Ishikawa (cell line): Measurements from ENCODE around the gene PFKP.

ENCODE experiments used
- CREB1 ChIP-seq: IDR thresholded peaks from 2 replicates; pipeline ENCODE4 v1.6.1; 2012; ENCODE audit warnings: low read depth
- EP300 ChIP-seq: IDR thresholded peaks from 2 replicates; pipeline ENCODE4 v1.6.1; 2012; ENCODE audit warnings: borderline replicate concordance
- NFIC ChIP-seq: IDR thresholded peaks from 2 replicates; pipeline ENCODE4 v1.6.1; 2012
- TAF1 ChIP-seq: IDR thresholded peaks from 2 replicates; pipeline ENCODE4 v1.6.1; 2012; ENCODE audit warnings: low read depth, mild to moderate bottlenecking
- YY1 ChIP-seq: IDR thresholded peaks from 2 replicates; pipeline ENCODE4 v1.6.1; 2012; ENCODE audit warnings: low read depth
- TF ChIP-seq, protein P1 (sequence below): IDR thresholded peaks from 2 replicates; pipeline ENCODE4 v1.6.1; 2012; ENCODE audit warnings: low read depth, mild to moderate bottlenecking
- TF ChIP-seq, protein P2 (sequence below): IDR thresholded peaks from 2 replicates; pipeline ENCODE4 v1.6.1; 2012

DNA sequence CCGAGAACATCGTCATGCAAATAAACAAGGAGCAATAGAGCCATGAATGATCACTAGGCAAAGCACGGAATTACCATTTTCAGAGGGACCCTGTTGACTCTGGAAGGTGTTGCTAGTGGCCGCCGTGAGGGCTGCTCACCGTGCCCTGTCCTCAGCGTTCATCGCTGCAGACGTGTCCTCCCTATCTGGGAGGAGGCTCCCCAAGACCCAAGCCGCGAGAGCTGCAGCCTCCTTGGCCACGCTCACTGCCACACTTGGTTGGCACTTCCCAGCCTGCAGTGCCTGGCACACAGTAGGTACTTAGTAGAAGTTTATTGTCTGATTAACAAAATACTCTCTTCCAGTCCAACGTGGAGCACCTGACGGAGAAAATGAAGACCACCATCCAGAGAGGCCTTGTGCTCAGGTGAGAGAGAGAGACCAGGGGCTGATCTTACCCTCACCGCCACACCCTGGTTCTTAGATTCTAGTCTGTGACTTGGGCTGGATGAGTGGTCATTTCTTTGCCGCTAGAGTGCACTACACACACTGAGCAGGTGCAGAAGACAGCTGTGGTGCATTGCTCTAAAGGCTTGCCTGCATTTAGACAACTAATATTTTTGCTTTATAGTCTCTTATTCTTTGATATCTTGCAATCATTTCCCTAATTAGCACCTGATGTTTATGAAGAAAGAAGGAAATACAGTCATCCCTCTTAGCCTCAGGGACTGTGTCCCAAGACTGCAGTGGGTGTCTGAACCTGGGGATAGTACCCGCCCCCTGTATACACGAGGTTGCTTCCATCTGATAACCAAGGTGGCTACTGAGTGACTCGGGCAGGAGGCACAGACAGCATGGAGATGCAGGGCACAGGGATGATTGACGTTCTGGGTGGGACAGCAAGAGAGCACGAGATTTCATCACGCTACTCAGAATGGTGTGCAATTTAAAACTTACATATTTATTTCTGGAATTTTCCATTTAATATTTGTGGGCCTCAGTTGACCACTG is 65.0 kb downstream of the PFKP start:
- no peak for TF ChIP-seq YY1
- TF ChIP-seq CREB1 = no peak
- TF ChIP-seq, protein P1, sequence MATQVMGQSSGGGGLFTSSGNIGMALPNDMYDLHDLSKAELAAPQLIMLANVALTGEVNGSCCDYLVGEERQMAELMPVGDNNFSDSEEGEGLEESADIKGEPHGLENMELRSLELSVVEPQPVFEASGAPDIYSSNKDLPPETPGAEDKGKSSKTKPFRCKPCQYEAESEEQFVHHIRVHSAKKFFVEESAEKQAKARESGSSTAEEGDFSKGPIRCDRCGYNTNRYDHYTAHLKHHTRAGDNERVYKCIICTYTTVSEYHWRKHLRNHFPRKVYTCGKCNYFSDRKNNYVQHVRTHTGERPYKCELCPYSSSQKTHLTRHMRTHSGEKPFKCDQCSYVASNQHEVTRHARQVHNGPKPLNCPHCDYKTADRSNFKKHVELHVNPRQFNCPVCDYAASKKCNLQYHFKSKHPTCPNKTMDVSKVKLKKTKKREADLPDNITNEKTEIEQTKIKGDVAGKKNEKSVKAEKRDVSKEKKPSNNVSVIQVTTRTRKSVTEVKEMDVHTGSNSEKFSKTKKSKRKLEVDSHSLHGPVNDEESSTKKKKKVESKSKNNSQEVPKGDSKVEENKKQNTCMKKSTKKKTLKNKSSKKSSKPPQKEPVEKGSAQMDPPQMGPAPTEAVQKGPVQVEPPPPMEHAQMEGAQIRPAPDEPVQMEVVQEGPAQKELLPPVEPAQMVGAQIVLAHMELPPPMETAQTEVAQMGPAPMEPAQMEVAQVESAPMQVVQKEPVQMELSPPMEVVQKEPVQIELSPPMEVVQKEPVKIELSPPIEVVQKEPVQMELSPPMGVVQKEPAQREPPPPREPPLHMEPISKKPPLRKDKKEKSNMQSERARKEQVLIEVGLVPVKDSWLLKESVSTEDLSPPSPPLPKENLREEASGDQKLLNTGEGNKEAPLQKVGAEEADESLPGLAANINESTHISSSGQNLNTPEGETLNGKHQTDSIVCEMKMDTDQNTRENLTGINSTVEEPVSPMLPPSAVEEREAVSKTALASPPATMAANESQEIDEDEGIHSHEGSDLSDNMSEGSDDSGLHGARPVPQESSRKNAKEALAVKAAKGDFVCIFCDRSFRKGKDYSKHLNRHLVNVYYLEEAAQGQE = no peak
- TF ChIP-seq NFIC = no peak
- no peak for TF ChIP-seq EP300
- TF ChIP-seq TAF1 = no peak
- TF ChIP-seq, protein P2, sequence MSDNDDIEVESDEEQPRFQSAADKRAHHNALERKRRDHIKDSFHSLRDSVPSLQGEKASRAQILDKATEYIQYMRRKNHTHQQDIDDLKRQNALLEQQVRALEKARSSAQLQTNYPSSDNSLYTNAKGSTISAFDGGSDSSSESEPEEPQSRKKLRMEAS = no peak
